T-helper 22 cell (primary cell): ENCODE data around the gene POC1A.

ENCODE experiments used
- DNase-seq: peaks from one replicate; pipeline ENCODE4 v3.0.0-alpha.2; 2020; ENCODE audit warnings: low read depth

The POC1A gene

DNA sequence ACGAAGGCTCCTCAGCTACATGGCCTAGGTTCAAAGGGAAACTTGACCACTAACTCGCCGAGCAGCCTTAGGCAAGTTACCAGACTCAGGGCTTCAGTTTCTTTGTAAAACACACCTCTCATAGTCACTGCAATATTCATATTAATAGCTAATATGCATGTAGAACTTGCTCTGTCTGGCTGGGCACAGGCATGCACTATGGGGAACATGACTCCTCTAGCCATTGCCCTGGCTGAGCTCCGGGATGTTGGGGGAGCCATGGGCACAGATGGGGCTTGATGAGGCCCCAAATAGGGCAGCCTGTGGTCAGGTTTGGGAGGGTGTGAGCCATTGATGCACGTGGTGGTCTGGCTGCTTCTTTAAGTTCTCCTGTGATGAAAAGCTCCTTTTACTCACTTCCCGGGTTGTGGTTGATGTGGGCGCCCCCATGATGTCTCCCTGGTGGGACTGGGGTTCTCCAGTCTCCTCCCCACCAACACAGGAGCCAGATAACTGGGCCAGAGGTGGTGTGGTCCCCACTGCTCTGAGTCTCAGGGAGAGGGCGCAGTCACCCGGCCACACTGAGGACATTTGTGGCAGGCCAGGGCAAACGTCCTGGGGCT, 68.4 kb downstream of the POC1A start:
- no peak for DNase-seq

DNA sequence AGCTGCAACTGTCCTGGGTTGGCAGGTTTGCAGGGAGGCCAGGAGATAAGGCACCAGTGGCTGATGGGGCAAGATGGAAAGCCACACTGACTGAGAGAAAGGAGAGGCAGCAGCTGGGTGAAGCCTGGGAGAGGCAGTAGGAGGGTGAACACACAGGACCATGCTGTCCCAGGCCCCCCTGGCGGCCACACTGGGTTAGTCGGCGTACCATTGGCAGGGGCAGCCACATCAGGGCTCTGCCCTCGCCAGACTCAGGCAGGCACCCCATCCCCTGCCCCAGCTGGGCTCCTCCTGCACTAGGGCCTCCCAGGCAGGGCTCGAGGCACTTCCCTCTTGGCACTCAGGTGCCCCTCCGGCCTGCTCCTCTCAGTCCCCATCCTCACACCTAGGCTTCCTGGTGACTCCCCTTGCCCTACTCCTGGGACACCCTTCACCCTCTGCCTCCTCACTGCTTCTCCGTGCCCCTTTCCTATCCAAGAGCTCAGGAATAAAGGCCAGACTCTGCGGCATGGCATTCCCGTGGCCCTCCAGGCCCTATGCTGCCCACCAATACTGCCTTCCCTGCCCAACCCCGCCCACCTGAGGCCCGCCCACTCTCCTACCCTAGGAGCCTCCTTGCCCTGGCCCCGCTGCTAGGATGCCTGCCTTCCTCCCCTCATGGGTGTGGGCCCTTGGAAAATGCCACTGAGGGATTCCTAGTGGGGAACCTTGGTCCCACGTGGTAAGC, 69.1 kb downstream of the POC1A start:
- no peak for DNase-seq

DNA sequence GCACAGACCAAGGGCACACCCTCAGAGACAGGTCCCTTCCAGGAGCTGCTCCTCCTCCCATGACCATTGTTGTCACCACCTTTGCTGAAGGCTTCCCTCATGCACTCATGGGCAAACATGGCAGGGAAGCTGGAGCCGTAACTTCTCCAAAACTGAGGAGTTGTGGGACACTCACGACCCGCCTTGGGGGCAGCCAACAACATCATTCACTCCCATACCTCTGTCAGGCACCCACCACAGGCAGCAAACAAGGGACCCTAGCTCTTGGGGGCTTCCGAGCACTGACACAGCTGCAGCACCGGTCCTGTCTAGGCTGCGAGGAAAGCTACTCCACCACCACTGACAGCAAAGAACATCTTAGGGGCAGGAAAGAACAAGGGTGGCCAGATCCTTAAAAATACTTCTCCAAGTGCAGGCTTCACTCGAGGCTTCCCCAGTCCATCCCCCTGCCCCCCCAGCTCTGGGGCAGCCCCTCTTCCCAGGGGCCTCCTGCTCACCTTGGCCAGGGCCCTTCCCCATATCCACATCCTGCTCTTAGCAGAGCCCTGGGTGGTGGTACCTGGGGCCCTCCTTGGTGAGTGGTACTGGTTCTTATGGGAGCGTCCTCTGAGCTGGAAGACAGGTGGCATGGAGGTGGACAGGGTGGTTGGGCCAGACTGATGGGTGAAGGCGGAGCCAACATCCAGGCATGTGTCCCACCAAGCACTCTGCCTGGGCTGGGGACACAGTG, 69.8 kb downstream of the POC1A start:
- DNase-seq: no peak

DNA sequence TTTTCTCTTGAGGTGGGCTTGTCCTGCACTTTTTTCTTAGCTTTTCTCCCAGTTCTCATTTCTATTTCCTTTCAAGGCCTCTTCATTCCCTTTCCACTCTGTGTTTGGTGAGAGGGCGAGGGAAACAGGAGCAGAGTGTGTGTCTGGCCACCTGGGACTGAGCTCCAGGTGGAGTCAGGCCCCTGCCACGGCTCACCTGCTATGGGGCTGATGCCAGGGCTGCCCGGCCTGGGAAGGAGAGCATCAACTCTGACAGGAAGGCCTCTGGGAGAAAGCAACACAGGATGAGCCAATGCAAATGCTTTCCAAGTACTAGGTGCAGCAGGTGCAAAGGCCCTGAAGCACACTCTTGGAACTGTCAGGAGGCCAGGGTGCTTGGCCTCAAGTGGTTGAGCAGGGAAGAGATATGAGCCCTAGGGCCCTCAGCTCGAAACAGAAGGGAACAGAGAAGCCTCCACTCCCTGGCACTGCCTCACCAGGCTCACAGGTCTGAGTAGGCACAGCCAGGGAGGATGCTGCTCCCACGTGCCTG, 70.6 kb downstream of the POC1A start:
- DNase-seq: no peak

DNA sequence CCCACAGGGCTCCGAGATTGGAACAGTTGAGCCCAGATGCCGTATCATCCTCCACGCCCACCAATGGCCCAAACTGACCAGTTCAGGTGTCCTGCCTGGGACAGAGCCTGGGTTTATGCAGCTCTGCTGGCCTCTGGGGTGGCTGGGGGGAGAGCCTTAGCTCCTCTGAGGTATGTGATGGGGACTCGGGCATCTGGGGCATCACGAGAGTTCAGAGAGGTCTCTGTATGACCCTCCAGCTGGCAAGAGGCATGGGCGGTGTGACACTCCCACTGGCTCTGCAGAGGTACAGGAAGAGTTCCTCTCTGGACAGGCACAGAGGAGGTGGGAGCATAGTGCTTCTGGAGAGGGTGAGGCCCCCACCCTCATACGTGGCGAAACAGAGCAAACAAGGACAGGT, 71.3 kb downstream of the POC1A start:
- DNase-seq: no peak

DNA sequence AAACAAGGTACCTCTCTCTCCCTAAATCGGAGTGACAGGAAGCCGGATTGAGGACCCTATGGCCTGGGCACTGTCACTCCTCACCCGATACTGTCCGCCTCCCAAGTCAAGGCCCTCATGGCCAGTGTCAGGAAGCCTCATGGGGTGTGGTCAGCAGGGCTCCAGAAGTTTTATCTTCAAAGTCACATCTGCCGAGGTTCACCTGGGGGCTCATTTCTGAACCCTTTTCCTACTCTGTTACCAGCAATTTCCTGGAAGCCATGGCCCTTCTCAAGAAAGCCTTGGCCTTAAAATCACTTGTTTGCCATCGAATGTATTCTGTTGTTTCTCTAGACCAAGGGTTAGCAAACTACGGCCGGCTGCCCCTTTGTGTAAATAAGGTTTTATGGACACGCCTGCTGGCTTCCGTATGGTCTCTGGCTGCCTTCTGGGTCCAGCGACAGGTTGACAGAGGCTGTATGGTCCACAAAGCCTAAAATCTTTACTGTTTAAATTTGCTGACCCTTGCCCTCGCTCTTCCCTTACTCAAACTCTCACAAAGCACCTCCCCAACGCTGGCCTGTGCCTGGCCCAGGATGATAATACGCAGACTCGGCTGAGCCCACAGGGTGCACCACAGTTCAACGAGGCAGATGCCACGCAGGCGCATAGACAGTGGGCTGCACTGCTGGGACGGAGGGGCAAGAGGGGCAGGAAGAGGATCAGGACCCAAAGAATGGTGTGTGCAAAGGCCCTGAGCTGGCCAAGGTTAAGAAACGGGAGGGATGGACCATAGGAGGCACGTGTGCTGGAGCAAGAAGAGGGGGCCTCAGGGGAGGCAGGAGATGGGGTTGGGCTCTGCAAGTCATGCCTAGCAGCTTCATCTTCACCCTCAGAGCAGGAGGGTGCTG, 73.1 kb downstream of the POC1A start:
- no peak for DNase-seq

DNA sequence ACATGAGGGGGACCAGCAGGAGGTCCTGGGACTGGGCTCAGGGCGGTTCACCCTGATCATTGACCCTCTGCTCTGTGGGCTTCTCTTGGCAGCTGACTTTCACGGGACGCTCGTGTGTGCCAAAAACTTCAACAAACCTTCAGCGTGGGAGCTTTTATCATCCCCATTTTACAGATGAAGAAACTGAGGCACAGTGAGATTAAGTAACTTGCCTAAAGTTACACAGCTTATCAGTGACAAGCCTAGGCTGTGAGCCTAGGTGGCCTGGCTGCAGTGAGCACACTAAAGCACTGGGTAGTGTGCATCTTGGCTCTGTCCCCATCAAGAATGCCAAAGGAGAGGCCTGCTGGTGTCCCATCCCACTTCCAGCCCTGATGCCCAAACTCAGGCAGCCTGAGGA, 74.3 kb downstream of the POC1A start:
- no peak for DNase-seq

DNA sequence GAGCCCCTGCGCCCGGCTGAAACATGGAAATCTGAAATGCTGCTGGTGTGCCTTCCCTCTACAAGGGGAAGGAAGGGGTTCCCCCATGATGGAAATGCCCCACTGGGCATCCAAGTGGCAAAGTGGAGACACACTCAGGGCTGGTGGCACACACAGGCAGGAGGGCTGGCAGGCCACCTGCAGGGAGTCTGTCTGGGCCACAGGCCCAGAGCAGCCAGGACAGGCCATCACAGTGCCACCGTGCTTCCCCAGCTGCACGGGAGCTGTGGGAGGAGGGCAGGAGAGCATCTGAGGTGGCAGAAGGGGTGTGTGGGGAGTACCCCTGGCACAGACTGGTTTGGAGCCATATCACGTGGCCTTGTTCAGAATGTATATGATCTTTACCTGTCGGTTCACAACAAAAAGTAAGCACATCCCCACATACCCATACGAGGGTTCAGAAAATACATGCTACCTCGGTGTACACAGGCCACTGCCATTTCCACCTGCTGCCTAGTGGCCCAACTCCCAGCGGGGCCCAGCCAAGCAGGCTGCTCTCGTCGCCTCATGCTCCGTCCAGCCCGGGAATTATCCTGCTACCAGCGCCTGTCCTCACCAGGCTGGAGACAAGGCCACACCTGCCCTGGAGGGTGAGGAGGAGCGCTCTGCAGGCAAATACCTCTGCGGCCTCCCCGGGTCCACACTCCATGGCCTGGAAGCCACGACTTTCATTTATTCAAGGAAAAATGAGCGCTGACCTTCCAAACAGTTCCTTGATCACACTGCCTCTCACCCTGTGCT, 75.3 kb downstream of the POC1A start:
- DNase-seq: no peak

DNA sequence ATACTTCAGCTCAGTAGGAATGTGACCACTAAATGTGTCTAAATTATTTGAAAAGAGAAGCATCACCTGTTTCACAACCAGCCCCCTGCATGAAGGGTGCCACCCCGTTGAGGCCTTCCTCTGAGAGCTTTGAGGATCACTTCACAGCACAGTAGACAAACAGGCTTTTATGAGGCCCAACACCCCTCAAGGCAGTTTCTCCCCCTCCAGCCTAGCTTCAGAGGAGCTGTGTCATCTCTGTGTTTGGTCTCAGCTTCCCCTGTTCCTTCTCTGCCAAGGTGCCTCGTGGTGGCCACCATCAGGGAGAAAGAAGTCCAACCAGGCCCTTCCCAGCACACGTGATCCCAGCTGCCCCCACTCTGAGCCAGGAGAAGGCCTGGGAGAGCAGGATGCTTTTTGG, 76.3 kb downstream of the POC1A start:
- DNase-seq: no peak

DNA sequence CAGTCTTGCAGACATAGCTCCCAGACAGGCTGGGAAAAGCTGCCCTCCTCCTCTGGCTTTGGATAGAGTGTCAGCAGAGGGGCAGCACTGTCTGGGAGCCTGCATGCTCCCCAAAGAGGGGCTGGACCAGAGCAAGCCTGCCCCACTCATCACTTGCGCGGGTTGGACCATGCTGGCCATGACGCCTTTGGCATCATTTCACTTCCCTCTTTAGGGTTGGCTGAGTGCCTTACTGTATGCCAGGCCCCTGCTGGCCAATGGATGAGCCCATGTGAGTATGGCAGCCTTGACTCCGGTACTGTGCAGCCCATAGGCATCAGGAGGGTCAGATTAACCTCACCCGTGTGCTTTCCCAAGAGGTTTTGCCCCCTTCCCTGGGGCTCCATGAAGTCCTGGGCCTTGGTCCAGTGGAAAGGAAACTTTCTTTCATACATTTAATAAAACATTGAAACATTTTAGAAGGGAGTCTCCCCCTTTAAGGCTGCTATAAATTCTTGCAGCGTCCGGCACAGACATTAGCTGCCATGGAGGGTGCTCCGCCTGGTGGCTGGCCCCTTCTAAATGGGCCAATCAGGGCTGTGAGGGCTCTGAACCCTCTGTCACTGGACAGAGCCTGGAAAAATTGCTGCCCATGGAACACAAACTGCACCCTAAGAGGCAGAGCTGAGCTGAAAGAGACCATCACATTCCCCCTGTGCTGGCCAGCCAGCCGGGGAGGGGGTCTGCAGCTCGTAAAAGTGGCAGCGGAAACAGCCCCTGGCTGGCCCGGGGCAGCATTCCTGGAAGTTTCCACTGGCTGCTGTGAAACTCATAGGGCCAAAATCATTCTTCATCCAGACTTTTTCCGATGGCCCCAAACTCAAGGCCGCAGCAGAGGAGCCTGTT, 77.1 kb downstream of the POC1A start:
- DNase-seq: no peak

DNA sequence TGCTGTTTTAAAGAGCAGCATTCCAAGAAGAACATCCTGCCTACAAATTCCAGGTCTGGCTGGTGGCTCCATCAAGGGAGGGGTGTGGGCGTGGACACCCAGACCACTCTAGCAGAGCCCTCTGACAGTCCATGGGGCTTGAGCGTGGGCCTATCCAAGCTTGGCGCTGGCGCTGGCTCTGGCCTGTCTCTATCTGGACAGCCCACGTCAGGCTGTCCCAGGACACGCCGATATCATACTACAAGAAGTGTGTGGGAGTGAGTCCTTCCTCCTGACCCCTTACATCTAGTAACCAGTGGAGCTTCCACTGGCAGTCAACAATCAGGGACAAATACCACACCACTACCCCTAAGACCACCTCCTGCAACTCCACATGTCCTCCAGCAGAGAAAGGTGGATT, 80.7 kb downstream of the POC1A start:
- DNase-seq: no peak

DNA sequence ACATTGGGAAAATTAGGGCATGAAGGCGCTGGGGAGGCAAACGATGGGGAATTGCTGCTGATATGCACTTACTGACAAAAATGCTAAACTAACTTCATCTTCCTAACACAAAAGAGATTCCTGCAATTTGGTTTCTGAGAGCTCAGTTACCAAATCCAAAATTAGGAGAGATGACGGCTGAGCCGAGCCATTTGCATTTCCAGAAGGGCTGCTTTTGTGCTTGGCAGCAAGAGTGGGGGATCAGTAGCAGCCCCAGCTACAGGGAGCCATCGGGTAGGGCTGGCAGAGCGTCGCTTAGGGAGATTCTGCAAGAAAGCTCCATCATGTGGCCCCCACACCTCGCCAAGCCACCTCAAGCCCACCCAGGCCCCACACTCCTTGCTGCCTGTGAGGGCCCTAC, 81.8 kb downstream of the POC1A start:
- no peak for DNase-seq

DNA sequence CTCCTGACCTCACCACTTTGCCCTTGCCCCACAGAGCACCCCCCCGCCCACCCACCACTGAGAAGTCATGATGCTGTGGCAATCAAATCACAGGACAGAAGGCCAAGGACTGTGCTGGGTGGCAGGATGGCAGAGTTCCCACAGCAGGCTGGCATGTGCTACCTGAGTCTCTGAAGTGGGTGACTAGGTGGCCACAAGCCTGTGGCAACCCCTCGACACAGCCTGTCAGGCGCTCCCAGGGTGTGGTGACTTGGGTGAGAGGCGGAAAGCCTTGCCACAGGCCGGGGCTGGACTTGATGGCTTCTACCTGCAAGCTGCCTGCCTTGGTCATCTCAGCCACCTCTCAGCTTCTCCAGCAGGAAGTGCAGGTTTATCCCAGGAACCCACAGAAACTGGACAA, 82.2 kb downstream of the POC1A start:
- no peak for DNase-seq

DNA sequence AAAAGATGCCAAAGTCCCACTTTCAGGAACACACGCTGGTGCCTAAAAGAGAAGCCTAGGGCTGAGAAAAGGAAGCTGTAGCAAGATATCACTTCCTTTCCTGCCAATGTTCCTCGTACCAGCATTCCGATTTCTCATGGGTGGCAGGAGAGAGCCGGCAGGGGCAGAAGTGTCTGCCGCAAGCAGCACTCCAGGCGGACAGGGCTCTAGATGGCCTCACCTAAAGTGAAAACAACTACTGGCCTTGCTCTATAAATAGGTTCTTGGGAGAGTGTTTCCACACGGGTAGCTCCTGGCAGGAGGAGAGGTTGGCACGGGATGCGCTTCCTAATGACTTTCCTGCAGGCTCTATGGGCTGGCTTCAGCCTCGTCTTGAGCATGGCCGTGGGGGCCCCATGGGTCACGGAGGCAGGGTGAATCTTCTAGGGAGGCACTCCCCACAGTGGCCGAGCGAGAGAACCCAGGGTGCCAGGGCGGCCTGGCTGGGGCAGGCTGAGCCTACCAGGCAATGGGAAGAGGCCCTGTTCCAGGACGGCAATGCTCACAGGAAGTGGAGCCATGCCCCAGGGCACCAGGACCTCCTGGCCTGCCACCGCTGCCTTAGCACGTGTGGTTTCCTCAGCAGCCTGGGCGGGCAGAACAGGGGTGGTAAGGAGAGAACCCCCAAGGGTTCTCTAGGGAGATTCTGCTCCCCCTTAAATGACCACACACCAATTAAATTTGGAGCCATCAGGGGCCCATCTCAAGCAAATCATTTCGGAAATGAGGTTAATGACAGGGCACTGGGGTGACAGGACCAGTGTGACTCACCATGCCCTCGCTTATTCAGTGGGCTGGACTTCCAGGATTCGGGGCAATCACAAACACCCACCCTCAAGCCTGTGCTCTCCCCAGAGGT, 83.2 kb downstream of the POC1A start:
- DNase-seq: no peak

DNA sequence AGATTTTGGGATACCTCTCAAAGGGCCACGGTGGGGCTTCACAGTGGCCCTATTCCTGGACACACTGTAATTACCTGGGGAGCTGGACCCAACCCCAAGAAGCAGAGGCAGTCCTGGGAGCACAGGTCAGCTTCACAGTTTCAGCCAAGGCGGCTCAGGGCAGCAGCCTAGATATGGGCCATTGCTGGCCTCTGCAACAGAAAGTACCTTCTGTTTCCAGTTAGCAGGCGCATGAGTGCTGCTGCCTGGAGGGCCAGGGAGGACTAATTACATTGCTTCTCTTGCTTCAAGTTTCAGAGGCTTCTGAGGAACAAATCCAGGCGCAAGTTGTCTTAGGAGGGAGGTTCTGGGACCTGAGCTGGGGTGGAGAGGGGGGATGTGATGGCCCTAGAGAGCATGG, 84.4 kb downstream of the POC1A start:
- no peak for DNase-seq

DNA sequence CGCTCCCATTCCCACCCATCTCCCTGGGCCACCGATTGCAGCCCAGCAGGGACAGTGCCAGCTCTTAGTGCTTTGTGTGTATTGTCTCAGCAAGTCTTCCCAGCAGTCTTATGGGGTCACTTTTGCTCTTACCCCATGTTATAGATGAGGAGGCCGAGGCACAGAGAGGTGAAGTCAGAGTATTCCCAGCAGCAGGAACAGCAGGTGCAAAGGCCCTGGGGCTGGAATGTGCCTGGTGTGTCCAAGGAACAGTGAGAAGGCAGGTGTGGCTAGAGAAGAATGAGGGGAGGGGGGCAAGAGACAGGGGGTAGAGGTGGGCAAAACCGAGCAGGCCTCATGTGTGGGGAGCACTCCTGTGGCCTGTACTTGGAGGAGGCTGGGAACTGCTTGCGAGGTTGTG, 85.1 kb downstream of the POC1A start:
- no peak for DNase-seq

DNA sequence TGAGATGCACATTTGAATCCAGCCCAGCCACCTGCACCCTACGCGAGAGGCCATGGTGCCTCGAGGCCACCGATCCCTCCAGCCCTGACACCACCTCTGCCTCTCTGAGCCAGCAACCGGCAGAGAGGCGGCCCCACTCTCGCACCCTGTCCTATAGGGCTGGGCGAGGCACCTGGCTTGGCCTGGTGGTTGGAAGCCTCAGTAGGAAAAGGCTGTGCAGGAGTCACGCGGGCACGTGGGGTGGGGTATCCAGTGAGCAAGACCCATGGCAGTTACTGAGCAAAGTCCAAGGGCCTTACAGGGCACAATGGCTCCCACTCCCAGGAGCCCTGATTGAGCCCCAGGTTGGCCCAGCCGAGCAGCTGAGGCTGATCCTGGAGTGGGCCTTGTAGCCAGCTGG, 85.5 kb downstream of the POC1A start:
- no peak for DNase-seq

DNA sequence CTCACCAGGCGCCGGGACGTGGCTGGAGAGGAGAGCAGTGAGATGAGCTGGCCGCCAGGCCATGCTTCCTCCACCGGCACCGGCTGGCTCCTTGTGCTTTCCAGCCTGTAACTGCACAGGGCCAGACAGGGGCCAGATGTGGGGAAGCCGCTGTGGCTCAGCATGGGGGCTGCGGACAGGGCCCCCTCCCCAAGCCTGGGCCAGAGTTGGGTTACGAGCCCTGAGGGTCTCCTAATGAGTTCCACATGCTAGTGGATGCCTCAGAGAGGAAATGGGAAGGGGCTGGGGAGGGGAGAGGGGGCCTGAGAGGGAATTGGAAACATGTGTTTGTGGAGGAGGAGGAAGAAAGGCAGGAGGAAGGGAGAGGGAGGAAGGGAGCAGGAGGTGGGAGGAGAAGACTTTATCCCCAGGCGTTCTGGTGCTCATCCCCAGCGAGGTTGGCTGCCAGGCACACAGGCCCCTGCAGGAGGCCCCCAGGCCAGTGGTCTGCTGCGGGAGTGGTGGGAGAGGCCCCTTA, 86.1 kb downstream of the POC1A start:
- DNase-seq: no peak

DNA sequence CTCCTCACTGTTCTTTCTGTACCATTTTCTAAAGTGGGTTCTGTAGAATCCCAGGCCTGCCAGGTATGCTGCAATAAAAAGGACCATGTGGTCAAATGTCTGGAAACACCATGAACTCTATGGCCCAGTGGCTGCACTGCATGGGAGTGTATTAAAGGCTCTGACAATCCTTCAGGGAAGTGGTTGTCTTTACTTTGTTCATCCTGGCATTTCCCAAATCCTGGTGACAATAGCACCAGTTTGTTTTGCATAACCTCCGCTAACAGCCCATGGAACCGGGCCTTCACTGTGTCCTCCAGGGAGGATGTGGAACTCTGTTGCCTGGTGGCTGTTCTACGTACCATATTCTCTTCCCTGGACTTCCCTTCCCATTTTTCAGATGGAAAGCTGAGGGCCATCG, 86.7 kb downstream of the POC1A start:
- DNase-seq: no peak
